Stomach smooth muscle (tissue), 2 donors: Measurements from ENCODE around the gene EVX1.

Experiments
- H3K27ac ChIP-seq: one replicate; pipeline ENCODE4 v1.7.0; 2013; ENCODE audit warnings: mild to moderate bottlenecking, low read length, inconsistent platforms
- H3K27me3 ChIP-seq, 2 donors: one replicate each; pipeline ENCODE4 v1.7.0; 2013; ENCODE audit warnings: low read length in 2 of 2; ENCODE audit not compliant: insufficient read depth in 2 of 2, control insufficient read depth in 1 of 2
- H3K36me3 ChIP-seq, 2 donors: one replicate each; pipeline ENCODE4 v1.7.0; 2013; ENCODE audit warnings: low read length in 2 of 2; ENCODE audit not compliant: control insufficient read depth in 2 of 2, insufficient read depth in 2 of 2
- H3K4me1 ChIP-seq: one replicate; pipeline ENCODE4 v1.7.0; 2013; ENCODE audit warnings: low read length; ENCODE audit not compliant: control insufficient read depth, insufficient read depth
- H3K4me3 ChIP-seq, 2 donors: one replicate each; pipeline ENCODE4 v1.7.0; 2013; ENCODE audit warnings: low read length in 2 of 2
- H3K9ac ChIP-seq, 2 donors: one replicate each; pipeline ENCODE4 v1.7.0; 2013; ENCODE audit warnings: low read length in 2 of 2, mild to moderate bottlenecking in 1 of 2
- H3K9me3 ChIP-seq, 2 donors: one replicate each; pipeline ENCODE4 v1.7.0; 2013; ENCODE audit warnings: low read length in 2 of 2; ENCODE audit not compliant: control insufficient read depth in 2 of 2
- donor health status: healthy.
- donor health status: Pancreatic carcinoma.

Gene EVX1

GRCh38 chr7:27242555-27243339 is at the start of gene EVX1:
EVX1 (plus strand) TSS chr7:27242802; CDS start chr7:27243031, 229 bp downstream.
- no peak within 1 kb of the TSS for H3K27ac ChIP-seq
- H3K36me3 ChIP-seq: no peaks in the 10 kb centered on the region
- H3K4me1 ChIP-seq: peaks cover 32% of the 10 kb centered on the region
- peak within 1 kb of the TSS; percentile 26 to 52 for H3K4me3 ChIP-seq
- no peaks in the 10 kb centered on the region for H3K9me3 ChIP-seq
- H3K9ac ChIP-seq: no peak within 1 kb of the TSS
- H3K27me3 ChIP-seq: peaks cover 82 to 99% of the 10 kb centered on the region in 2 donors

- no peak overlapping the region for H3K27ac ChIP-seq
- peak overlapping the region in 1 of 2 donors; percentile 54 for H3K4me3 ChIP-seq
- H3K27me3 ChIP-seq: peaks cover 83 to 95% of the 10 kb centered on the region in 2 donors
- peaks cover 0 to 3% of the 10 kb centered on the region in 2 donors for H3K9me3 ChIP-seq
- no peak overlapping the region for H3K9ac ChIP-seq
- H3K36me3 ChIP-seq: no peaks in the 10 kb centered on the region
- peaks cover 17% of the 10 kb centered on the region for H3K4me1 ChIP-seq
Observed at GRCh38 chr7:27193335-27194001, 49.1 kb upstream of the EVX1 start.

- Histone ChIP-seq H3K4me1 (peaks cover 13% of the 10 kb centered on the region), H3K27me3 (peaks cover 83 to 95% of the 10 kb centered on the region in 2 donors), H3K36me3 (no peaks in the 10 kb centered on the region), H3K9ac (no peak overlapping the region), H3K4me3 (no peak overlapping the region), H3K27ac (no peak overlapping the region), H3K9me3 (peaks cover 0 to 3% of the 10 kb centered on the region in 2 donors)
Observed at GRCh38 chr7:27194002-27194352, 48.6 kb upstream of the EVX1 start.

GRCh38 chr7:27194686-27195379 is 47.8 kb upstream of the EVX1 start:
- H3K27me3 ChIP-seq: peaks cover 77 to 90% of the 10 kb centered on the region in 2 donors
- no peak overlapping the region for H3K9ac ChIP-seq
- H3K27ac ChIP-seq: no peak overlapping the region
- peaks cover 15% of the 10 kb centered on the region for H3K4me1 ChIP-seq
- no peak overlapping the region for H3K4me3 ChIP-seq
- H3K36me3 ChIP-seq: no peaks in the 10 kb centered on the region
- H3K9me3 ChIP-seq: peaks cover 0 to 3% of the 10 kb centered on the region in 2 donors

GRCh38 chr7:27196287-27196767 is 46.3 kb upstream of the EVX1 start:
- H3K27me3 ChIP-seq: peaks cover 74 to 88% of the 10 kb centered on the region in 2 donors

GRCh38 chr7:27197137-27198042 is 45.2 kb upstream of the EVX1 start:
- H3K4me1 ChIP-seq: peaks cover 26% of the 10 kb centered on the region
- no peaks in the 10 kb centered on the region for H3K36me3 ChIP-seq
- no peak overlapping the region for H3K9ac ChIP-seq
- H3K9me3 ChIP-seq: peaks cover 0 to 3% of the 10 kb centered on the region in 2 donors
- no peak overlapping the region for H3K27ac ChIP-seq
- H3K4me3 ChIP-seq: no peak overlapping the region
- H3K27me3 ChIP-seq: peaks cover 74 to 88% of the 10 kb centered on the region in 2 donors

More at GRCh38 chr7:27196287-27196767, 46.3 kb upstream of the EVX1 start:
- Histone ChIP-seq H3K9ac (no peak overlapping the region), H3K4me3 (peak overlapping the region in 1 of 2 donors; percentile 17), H3K27ac (no peak overlapping the region), H3K36me3 (no peaks in the 10 kb centered on the region), H3K9me3 (peaks cover 0 to 3% of the 10 kb centered on the region in 2 donors), H3K4me1 (peaks cover 28% of the 10 kb centered on the region)

- no peak overlapping the region for H3K9ac ChIP-seq
- H3K36me3 ChIP-seq: no peaks in the 10 kb centered on the region
- no peak overlapping the region for H3K27ac ChIP-seq
- peaks cover 21% of the 10 kb centered on the region for H3K4me1 ChIP-seq
- no peak overlapping the region for H3K4me3 ChIP-seq
- H3K9me3 ChIP-seq: peaks cover 0 to 3% of the 10 kb centered on the region in 2 donors
- H3K27me3 ChIP-seq: peaks cover 78 to 87% of the 10 kb centered on the region in 2 donors
Observed at GRCh38 chr7:27198138-27198841, 44.3 kb upstream of the EVX1 start.

- no peak overlapping the region for H3K9ac ChIP-seq
- peaks cover 78 to 87% of the 10 kb centered on the region in 2 donors for H3K27me3 ChIP-seq
- H3K9me3 ChIP-seq: peaks cover 0 to 3% of the 10 kb centered on the region in 2 donors
- no peaks in the 10 kb centered on the region for H3K36me3 ChIP-seq
- peak overlapping the region in 1 of 2 donors; percentile 44 for H3K4me3 ChIP-seq
- H3K27ac ChIP-seq: no peak overlapping the region
- peaks cover 20% of the 10 kb centered on the region for H3K4me1 ChIP-seq
Observed at GRCh38 chr7:27198871-27199801, 43.5 kb upstream of the EVX1 start.
